HG02678 (cell line): ENCODE data around the gene ZBTB11.
"Not testable (repeated sequence)": the region's sequence is repeated elsewhere in the genome, so short reads cannot be mapped to it uniquely, and the experiment has no call there.

Experiments used
- ATAC-seq: cut with Tn5 transposase; IDR thresholded peaks from one replicate; pipeline ENCODE4 v1.9.1; 2021; ENCODE audit warnings: mild to moderate bottlenecking, moderate library complexity; ENCODE audit not compliant: unreplicated experiment

ZBTB11 gene

DNA sequence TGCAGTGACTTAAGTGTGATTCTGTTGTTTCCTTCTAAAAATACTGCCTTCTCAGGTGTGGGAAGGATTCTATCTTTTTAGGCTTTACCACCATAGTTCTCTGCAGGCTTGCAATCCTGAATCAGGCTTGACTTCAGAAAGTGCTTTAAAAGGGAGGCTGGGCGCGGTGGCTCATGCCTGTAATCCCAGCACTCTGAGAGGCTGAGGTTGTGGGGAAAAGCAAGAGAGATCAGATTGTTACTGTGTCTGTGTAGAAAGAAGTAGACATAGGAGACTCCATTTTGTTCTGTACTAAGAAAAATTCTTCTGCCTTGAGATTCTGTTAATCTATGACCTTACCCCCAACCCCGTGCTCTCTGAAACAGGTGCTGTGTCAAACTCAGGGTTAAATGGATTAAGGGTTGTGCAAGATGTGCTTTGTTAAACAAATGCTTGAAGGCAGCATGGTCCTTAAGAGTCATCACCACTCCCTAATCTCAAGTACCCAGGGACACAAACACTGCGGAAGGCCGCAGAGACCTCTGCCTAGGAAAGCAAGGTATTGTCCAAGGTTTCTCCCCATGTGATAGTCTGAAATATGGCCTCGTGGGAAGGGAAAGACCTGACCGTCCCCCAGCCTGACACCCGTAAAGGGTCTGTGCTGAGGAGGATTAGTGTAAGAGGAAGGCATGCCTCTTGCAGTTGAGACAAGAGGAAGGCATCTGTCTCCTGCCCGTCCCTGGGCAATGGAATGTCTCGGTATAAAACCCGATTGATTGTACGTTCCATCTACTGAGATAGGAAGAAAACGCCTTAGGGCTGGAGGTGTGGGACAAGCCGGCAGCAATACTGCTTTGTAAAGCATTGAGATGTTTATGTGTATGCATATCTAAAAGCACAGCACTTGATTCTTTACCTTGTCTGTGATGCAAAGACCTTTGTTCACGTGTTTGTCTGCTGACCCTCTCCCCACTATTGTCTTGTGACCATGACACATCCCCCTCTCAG is 15.0 kb upstream of the ZBTB11 start:
- not testable (repeated sequence) for ATAC-seq

- peak; percentile 36 for ATAC-seq
These were observed 14.0 kb upstream of the ZBTB11 start for GRCh38 chr3:101690972-101691371.

GRCh38 chr3:101689286-101689685 is 12.4 kb upstream of the ZBTB11 start:
- no peak for ATAC-seq

DNA sequence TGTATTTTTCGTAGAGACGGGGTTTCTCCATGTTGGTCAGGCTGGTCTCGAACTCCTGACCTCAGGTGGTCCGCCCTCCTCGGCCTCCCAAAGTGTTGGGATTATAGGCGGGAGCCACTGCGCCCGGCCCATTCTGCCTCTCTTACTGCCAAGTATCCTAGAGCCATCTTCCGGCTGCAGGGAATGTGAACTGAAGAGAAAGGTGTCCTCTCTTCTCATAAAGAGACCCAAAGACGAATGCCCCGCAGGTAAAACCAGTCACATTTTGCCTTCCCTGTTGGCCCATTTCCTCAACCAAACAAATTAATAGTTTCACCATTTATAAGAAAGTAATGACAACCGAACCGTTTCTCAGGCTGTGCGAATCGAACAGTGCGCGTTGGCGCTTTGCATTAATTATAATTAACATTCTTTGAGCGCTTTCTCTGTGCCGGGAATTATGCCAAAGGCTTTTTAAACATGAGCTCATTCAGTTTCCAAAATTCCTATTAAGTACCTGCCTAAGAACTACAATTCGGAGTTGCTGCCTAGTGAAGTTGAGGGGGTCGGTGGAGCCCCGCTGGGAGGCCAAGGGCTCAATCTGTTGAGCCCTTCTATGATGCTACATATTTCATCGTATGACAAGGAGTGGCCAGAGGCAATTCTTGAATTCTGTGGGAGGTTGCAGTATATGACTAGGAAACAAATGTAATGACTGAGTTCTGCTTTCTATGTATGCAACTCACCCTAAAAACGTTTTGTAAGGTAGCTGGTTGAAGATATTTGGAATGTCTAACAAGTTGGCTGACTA is 10.4 kb upstream of the ZBTB11 start:
- no peak for ATAC-seq

DNA sequence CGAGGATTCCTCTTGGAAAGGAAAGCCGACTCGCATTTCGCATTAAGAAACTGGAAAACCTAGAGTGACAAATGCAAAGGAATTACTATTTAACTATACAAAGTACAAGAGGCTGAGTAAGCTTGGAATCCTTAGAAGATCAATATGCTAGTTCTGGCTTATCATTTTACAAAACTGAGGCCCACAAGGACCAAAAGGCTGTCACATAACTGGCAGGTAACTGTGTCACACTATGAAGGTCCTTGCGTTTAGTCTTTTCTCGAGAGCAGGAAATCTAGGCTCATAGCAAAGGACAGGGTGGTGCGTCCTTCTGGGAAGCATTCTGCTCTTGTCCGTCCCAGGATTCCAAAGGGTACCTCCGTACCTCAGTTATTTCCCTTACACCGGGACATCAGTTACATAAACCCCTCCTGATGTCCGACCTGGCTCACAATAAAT is 9.0 kb upstream of the ZBTB11 start:
- ATAC-seq = no peak

- ATAC-seq = no peak
These were observed 8.1 kb upstream of the ZBTB11 start for GRCh38 chr3:101685050-101685400.

DNA sequence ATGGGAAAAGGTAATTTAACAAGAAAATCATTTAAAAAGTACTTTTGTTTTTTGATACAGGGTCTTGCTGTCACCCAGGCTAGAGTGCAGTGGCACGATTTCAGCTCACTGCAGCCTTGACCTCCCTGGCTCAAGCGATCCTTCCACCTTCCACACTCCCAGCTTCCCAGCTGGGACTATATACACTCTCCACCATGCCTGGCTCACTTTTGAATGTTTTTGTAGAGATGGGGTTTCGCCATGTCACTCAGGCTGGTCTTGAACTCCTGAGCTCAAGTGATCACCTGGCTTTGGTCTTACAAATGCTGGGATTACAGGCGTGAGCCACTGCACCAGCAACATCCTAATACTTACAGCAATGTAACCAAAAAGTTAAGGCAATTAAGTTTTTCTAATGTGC is 3.5 kb upstream of the ZBTB11 start:
- no peak for ATAC-seq

GRCh38 chr3:101678837-101679236 is 1.9 kb upstream of the ZBTB11 start:
- not testable (repeated sequence) for ATAC-seq

GRCh38 chr3:101677436-101678286 is 729 bp upstream of the ZBTB11 start:
- no peak for ATAC-seq

DNA sequence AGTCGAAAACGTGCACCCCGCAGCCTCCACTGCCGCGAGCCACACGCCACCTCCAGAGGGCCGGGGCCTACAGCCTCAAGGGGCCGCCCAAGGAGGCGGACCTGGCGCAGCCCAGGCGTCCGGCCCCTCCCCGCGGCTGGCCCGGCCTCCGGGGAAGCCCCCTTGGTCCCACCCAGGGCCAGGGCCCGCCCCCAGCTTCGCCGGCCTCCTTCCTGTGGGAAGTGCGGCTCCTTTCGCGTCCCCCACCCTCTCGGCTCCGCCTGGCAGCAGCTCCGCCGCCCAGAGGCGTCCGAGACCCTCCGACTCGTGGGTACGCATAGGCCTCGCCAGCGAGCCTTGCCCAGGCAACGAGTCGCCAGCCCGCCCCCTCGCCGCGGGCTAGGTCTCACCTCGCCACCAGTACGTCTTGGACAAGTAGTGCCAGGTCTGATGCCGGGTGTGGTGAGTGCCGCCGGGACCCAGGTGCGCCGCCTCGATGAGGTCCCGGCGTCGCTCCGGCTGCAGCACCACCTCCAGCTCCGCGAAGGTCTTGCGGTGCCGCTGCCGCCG is 642 bp downstream of the ZBTB11 start:
- peak; percentile 87 for ATAC-seq

DNA sequence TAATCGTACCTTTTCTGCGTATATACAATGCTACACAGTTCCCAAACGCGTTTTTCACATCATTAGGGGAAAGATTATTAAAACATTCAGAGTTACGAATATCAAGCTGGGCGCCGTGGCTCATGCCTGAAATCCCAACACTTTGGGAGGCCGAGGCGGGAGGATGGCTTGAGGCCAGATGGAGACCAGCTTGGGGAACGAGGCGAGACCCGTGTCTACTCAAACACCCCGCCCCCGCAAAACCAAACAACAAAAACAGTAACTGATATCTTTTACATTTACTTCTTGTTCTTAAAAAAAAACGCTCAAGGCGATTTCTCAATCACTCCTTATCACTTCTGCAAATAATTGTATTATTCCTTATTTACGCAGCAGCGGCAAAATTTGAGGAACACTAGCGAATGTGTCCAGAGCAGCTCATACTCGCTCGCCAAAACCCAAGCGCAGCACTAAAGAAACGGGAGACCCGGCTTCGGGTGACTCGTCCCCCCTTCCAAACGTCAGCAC is 1.2 kb downstream of the ZBTB11 start:
- ATAC-seq = no peak

GRCh38 chr3:101674518-101674917 is 2.4 kb downstream of the ZBTB11 start:
- no peak for ATAC-seq

DNA sequence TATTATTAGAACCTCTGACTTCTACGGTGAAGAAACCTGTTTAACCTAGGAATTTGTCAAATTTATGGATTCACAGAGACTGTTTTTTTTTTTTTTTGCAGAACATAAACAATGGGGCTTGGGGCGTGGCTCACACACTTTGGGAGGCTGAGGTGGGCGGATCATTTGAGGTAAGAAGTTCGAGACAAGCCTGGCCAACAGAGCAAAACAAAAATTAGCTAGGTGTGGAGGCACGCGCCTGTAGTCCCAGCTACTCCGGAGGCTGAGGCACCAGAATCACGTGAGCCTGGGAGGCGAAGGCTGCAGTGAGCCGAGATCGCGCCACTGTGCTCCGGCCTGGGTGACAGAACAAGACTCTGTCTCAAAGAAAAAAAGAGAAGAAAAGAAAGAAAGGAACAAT is 3.0 kb downstream of the ZBTB11 start:
- no peak for ATAC-seq

- no peak for ATAC-seq
These were observed 5.9 kb downstream of the ZBTB11 start for GRCh38 chr3:101671014-101671413.

DNA sequence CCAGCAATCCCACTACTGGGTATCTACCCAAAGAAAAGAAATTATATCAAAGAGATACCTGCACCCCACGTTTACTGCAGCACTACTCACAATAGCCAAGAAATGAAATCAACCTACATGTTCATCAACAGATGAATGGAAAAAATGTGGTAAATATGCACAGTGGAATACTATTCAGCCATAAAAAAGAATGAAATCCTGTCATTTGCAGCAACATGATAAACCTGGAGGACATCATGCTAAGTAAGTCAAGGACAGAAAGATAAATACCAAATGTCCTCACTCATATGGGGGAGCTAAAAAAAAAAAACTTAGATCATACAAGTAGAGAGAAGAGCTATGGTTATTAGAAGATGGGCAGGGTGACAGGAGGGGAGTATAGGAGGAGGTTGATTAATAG is 9.1 kb downstream of the ZBTB11 start:
- ATAC-seq = no peak

DNA sequence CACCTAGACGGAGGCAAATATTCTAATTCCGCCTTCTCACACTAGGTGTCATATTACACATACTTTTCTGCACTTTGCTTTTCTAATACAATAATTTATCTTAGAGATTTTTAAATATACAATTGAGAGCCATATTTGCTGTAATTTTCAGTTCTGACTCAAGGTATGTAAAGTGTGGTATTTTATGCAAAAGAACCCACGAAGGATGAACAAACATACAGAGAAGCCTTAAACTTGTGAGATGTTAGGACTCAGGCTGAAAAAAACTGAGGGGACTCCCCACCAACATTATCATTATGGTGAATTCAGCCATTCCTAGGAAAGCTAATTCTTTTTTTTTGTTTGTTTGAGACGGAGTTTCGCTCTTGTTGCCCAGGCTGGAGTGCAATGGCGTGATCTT is 9.6 kb downstream of the ZBTB11 start:
- ATAC-seq = no peak

DNA sequence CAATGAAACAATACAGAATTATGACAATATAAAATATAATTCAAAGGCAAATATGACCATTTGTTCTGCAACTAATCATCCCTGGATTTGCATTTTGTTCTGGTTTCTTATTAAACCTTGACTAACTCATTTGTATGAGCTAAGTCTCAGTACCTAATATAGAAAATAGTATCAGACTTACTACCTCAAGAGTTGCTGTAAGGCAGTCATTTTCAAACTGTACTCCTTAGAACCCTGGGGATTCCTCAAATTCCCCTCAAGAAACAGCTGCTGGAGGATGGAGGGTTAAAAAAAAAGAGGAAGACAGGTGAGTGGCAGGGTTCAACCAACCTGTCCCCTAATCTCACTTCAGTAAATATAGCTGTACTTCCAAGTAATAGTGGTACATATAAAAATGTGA is 11.1 kb downstream of the ZBTB11 start:
- ATAC-seq = peak; percentile 59

GRCh38 chr3:101665357-101665756 is 11.6 kb downstream of the ZBTB11 start:
- no peak for ATAC-seq

- no peak for ATAC-seq
These were observed 16.2 kb downstream of the ZBTB11 start for GRCh38 chr3:101660714-101661113.

DNA sequence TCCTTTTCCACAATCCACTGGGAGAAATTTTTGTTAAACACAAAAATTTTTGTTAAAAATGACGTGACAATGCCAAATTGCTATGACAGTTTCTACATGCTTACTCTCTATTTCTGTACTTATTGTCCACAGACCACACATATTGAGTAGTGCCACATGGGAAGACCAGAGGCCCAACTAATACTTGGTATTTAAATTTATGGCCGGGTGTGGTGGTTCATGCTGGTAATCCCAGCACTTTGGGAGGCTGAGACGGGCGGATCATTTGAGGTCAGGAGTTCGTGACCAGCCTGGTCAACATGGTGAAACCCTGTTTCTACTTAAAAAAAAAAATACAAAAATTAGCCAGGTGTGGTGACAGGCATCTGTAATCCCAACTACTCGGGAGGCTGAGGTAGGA is 20.3 kb downstream of the ZBTB11 start:
- ATAC-seq = no peak
